H1 (cell line): ENCODE results near the gene PACSIN1. TPM values are rescaled to one million over a fixed set of nuclear protein-coding genes. Genes with fewer than 3 reads are reported as not detected.
A peak's percentile ranks its signal among the peaks of the same experiment; 100 is the strongest.

Experiments
- CTCF ChIA-PET: fragments of 300-600 bp; sonication (Branson Sonifier 250); formaldehyde crosslinking; loops from one replicate; lab custom pipeline; 2021; ENCODE audit not compliant: partially characterized antibody; lab: Charles Lee
- POLR2A ChIA-PET: fragments of 300-600 bp; sonication (Branson Sonifier 250); formaldehyde crosslinking; loops from one replicate; lab custom pipeline; 2021; ENCODE audit warnings: inconsistent platforms; ENCODE audit not compliant: partially characterized antibody; lab: Charles Lee
- DNase-seq, 2 experiments: peaks; one replicate each; pipeline versions ENCODE4 v3.0.0 to v3.0.0-alpha.2; 2010 to 2022; ENCODE audit warnings: low spot score in 2 of 2, low read depth in 1 of 2, mixed read lengths in 1 of 2
- FAIRE-seq: peaks from 2 replicates; lab custom pipeline; 2011; peaks lifted over from hg19 to GRCh38; lab: Jason Lieb, UNC
- H2AFZ ChIP-seq: 2 replicates; pipeline ENCODE4 v1.8.1; 2012; ENCODE audit warnings: low read length, inconsistent platforms
- H2AK5ac ChIP-seq: 2 replicates; pipeline ENCODE4 v1.6.1; 2013; ENCODE audit warnings: low read depth, low read length
- H2BK120ac ChIP-seq: replicated peaks from 2 replicates; pipeline ENCODE3; 2013; ENCODE audit warnings: low read depth, low read length, inconsistent platforms
- H2BK12ac ChIP-seq: 2 replicates; pipeline ENCODE4 v1.6.1; 2013; ENCODE audit warnings: low read depth, low read length
- H2BK15ac ChIP-seq: 2 replicates; pipeline ENCODE4 v1.6.1; 2013; ENCODE audit warnings: low read length
- H2BK20ac ChIP-seq: 2 replicates; pipeline ENCODE4 v1.6.1; 2013; ENCODE audit warnings: low read length
- H2BK5ac ChIP-seq: 2 replicates; pipeline ENCODE4 v1.6.1; 2013; ENCODE audit warnings: low read depth, low read length
- H3K14ac ChIP-seq: 2 replicates; pipeline ENCODE4 v1.6.1; 2013; ENCODE audit warnings: inconsistent platforms; ENCODE audit not compliant: insufficient read length
- H3K18ac ChIP-seq: 2 replicates; pipeline ENCODE4 v1.6.1; 2013; ENCODE audit warnings: low read length; ENCODE audit errors: extremely low read depth
- H3K23ac ChIP-seq: 2 replicates; pipeline ENCODE4 v1.6.1; 2013; ENCODE audit warnings: inconsistent platforms; ENCODE audit not compliant: insufficient read length
- H3K23me2 ChIP-seq: 2 replicates; pipeline ENCODE4 v1.6.1; 2013; ENCODE audit warnings: low read depth, low read length
- H3K27ac ChIP-seq: 2 replicates; pipeline ENCODE4 v1.6.1; 2011; ENCODE audit warnings: low read depth, low read length, inconsistent platforms
- H3K27me3 ChIP-seq, 4 experiments: replicated peaks in 1 of 4; 1 replicate in 1 of 4; 2 replicates in 3 of 4; pipeline versions ENCODE4 v1.6.1 to v1.8.1; 2011 to 2013; ENCODE audit warnings: low read length in 3 of 4, mild to moderate bottlenecking in 3 of 4, inconsistent platforms in 2 of 4, mixed read lengths in 2 of 4, moderate library complexity in 1 of 4; ENCODE audit not compliant: control insufficient read depth in 3 of 4, insufficient read depth in 3 of 4; ENCODE audit errors: extremely low read depth in 1 of 4
- H3K36me3 ChIP-seq, 4 experiments: 2 replicates each; pipeline versions ENCODE4 v1.6.1 to v1.8.1; 2011 to 2013; ENCODE audit warnings: mild to moderate bottlenecking in 4 of 4, low read length in 3 of 4, moderate library complexity in 2 of 4, control low read depth in 1 of 4, inconsistent platforms in 1 of 4; ENCODE audit not compliant: insufficient read depth in 4 of 4, control insufficient read depth in 2 of 4
- H3K4ac ChIP-seq: replicated peaks from 2 replicates; pipeline ENCODE3; 2013; ENCODE audit warnings: low read length, low read depth, mixed read lengths, inconsistent platforms; ENCODE audit not compliant: insufficient read length
- H3K4me1 ChIP-seq, 4 experiments: replicated peaks in 1 of 4; 1 replicate in 1 of 4; 2 replicates in 3 of 4; pipeline versions ENCODE4 v1.6.1 to v1.8.1; 2011 to 2013; ENCODE audit warnings: low read length in 3 of 4, inconsistent platforms in 2 of 4, mixed read lengths in 1 of 4; ENCODE audit not compliant: insufficient read depth in 4 of 4, control insufficient read depth in 3 of 4
- H3K4me2 ChIP-seq, 2 experiments: 2 replicates each; pipeline versions ENCODE4 v1.6.1 to v1.8.1; 2011 to 2013; ENCODE audit warnings: low read depth in 2 of 2, low read length in 2 of 2, control low read depth in 1 of 2, inconsistent platforms in 1 of 2, mild to moderate bottlenecking in 1 of 2; ENCODE audit not compliant: insufficient read depth in 1 of 2
- H3K4me3 ChIP-seq, 4 experiments: fragments of 200-600, 300-600 bp in 1 of 4; sonication (generic), shearing (Covaris generic), sonication (Bioruptor Twin) in 1 of 4; 2 replicates each; pipeline versions ENCODE4 v1.5.1 to v1.8.1; 2011 to 2016; ENCODE audit warnings: low read length in 4 of 4, low read depth in 3 of 4, control low read depth in 2 of 4, inconsistent platforms in 2 of 4, mild to moderate bottlenecking in 2 of 4, mixed read lengths in 1 of 4, moderate library complexity in 1 of 4; ENCODE audit not compliant: insufficient read depth in 2 of 4; ENCODE audit errors: extremely low read depth in 1 of 4
- H3K56ac ChIP-seq: replicated peaks from 2 replicates; pipeline ENCODE3; 2013; ENCODE audit warnings: low read depth, mild to moderate bottlenecking, mixed read lengths, low read length, inconsistent platforms; ENCODE audit not compliant: insufficient read length
- H3K79me1 ChIP-seq: 2 replicates; pipeline ENCODE4 v1.6.1; 2013; ENCODE audit warnings: low read depth, low read length, control low read depth
- H3K79me2 ChIP-seq, 2 experiments: 2 replicates each; pipeline versions ENCODE4 v1.6.1 to v1.8.1; 2012 to 2013; ENCODE audit warnings: low read length in 2 of 2, mild to moderate bottlenecking in 2 of 2, inconsistent platforms in 1 of 2; ENCODE audit not compliant: insufficient read depth in 2 of 2, control insufficient read depth in 1 of 2
- H3K9ac ChIP-seq, 4 experiments: replicated peaks in 1 of 4; 1 replicate in 1 of 4; 2 replicates in 3 of 4; pipeline versions ENCODE4 v1.6.1 to v1.8.1; 2011 to 2013; ENCODE audit warnings: low read depth in 3 of 4, low read length in 3 of 4, control low read depth in 2 of 4, mild to moderate bottlenecking in 2 of 4, moderate library complexity in 2 of 4, inconsistent platforms in 1 of 4; ENCODE audit errors: extremely low read depth in 1 of 4
- H3K9me3 ChIP-seq, 2 experiments: 2 replicates each; pipeline versions ENCODE4 v1.6.1 to v1.8.1; 2012 to 2013; ENCODE audit warnings: mild to moderate bottlenecking in 2 of 2, moderate library complexity in 2 of 2, control low read depth in 1 of 2, inconsistent platforms in 1 of 2, low read depth in 1 of 2, low read length in 1 of 2, mixed read lengths in 1 of 2; ENCODE audit not compliant: insufficient read depth in 2 of 2
- H4K20me1 ChIP-seq, 2 experiments: replicated peaks in 1 of 2; 2 replicates each; pipeline versions ENCODE3 to v1.8.1; 2011 to 2013; ENCODE audit warnings: inconsistent platforms in 2 of 2, low read length in 2 of 2, mild to moderate bottlenecking in 1 of 2; ENCODE audit not compliant: insufficient read depth in 2 of 2, control insufficient read depth in 1 of 2
- H4K5ac ChIP-seq: 2 replicates; pipeline ENCODE4 v1.6.1; 2013; ENCODE audit warnings: low read length, low read depth, mixed read lengths, inconsistent platforms; ENCODE audit not compliant: insufficient read length
- H4K8ac ChIP-seq: 2 replicates; pipeline ENCODE4 v1.8.0; 2013; ENCODE audit warnings: mild to moderate bottlenecking, moderate library complexity, low read length, inconsistent platforms; ENCODE audit not compliant: insufficient read depth; ENCODE audit errors: extremely low read depth
- H4K91ac ChIP-seq: replicated peaks from 2 replicates; pipeline ENCODE3; 2013; ENCODE audit warnings: low read length, mixed read lengths, inconsistent platforms; ENCODE audit not compliant: insufficient read length
- BRCA1 ChIP-seq: IDR thresholded peaks from 2 replicates; pipeline ENCODE4 v1.6.1; 2012; ENCODE audit warnings: low read depth, low read length, improper control_type of control experiment
- CBX8 ChIP-seq: fragments of 300-800, 300-1000 bp; sonication (generic); IDR thresholded peaks from 2 replicates; pipeline ENCODE4 v1.7.1; 2016; ENCODE audit warnings: low read depth, low read length, borderline replicate concordance
- CHD1 ChIP-seq: IDR thresholded peaks from 2 replicates; pipeline ENCODE4 v1.6.1; 2012; ENCODE audit warnings: low read depth, low read length, improper control_type of control experiment
- GABPA ChIP-seq: IDR thresholded peaks from 2 replicates; pipeline ENCODE4 v1.6.1; 2011; ENCODE audit warnings: mild to moderate bottlenecking, low read length, moderate library complexity, borderline replicate concordance; ENCODE audit not compliant: insufficient read depth
- KDM1A ChIP-seq: fragments of 200-600, 300-600 bp; sonication (generic); IDR thresholded peaks from 2 replicates; pipeline ENCODE4 v1.7.1; 2016; ENCODE audit warnings: mild to moderate bottlenecking, low read length, borderline replicate concordance
- WGBS, 2 experiments: shearing (Covaris generic) in 1 of 2; methylation state at CpG; one replicate each; pipeline versions ENCODE4 v1.1.6 to v1.1.7; 2013 to 2015; ENCODE audit warnings: low lambda C conversion rate in 2 of 2, mixed read lengths in 2 of 2, inconsistent platforms in 1 of 2, low coverage in 1 of 2, missing lambda C conversion rate in 1 of 2; ENCODE audit not compliant: insufficient replicate concordance in 2 of 2, insufficient coverage in 1 of 2, insufficient read length in 1 of 2; ENCODE audit errors: extremely low coverage in 1 of 2, missing lambda C conversion rate in 1 of 2; 5-methylcytosine and 5-hydroxymethylcytosine counted together
- polyA plus RNA-seq, 7 experiments: library from polyadenylated mRNA; depleted of rRNA in 3 of 7; stranded (reverse) in 5 of 7; unstranded in 2 of 7; fragments of >200 nt in 5 of 7; fragments of 200-250 nt in 2 of 7; gene quantifications; 1 replicate in 5 of 7; 2 replicates in 1 of 7; 4 replicates in 1 of 7; pipeline versions ENCODE4 v1.2.1 to v1.2.3, GENCODE V29; 2011 to 2013; ENCODE audit warnings: missing spikeins in 2 of 7, mixed read lengths in 2 of 7
- total RNA-seq: library from RNA; stranded (reverse); fragmentation: NEBNext Ultra II Directional; extraction: Animal tissue kit (Norgen Biotek cat#: 25700); gene quantifications from 2 replicates; pipeline ENCODE4 v1.2.1, GENCODE V29; 2021
- TF ChIP-seq, protein P1 (sequence below), 3 experiments: IDR thresholded peaks; 1 replicate in 2 of 3; 2 replicates in 1 of 3; pipeline versions ENCODE4 v1.5.1 to v1.6.1; 2011; ENCODE audit warnings: low read length in 3 of 3, mild to moderate bottlenecking in 3 of 3, inconsistent platforms in 2 of 3, low read depth in 1 of 3, moderate library complexity in 1 of 3; ENCODE audit not compliant: insufficient read depth in 1 of 3; ENCODE audit errors: control extremely low read depth in 1 of 3

Gene PACSIN1
- total and polyA plus RNA-seq, 2 of the 8 experiments (the other 6 are each of a cell fraction or from before 2014, with no cell fraction given) = 5.9 to 11.1 TPM

- Histone ChIP-seq H4K20me1 (no peaks in the 10 kb centered on the region), H3K18ac (no peak overlapping the region), H2BK12ac (no peak overlapping the region), H3K79me1 (no peaks in the 10 kb centered on the region), H3K36me3 (no peaks in the 10 kb centered on the region), H3K23ac (no peak overlapping the region), H3K56ac (no peak overlapping the region), H3K27me3 (no peaks in the 10 kb centered on the region), H2BK20ac (no peak overlapping the region), H3K4me2 (no peak overlapping the region), H4K5ac (no peak overlapping the region), H4K8ac (no peak overlapping the region), H3K9me3 (no peaks in the 10 kb centered on the region), H3K23me2 (no peaks in the 10 kb centered on the region), H2BK5ac (no peak overlapping the region), H3K4me3 (no peak overlapping the region), H3K4ac (no peak overlapping the region), H3K27ac (no peak overlapping the region), H3K4me1 (peaks cover 0 to 17% (median 8%) of the 10 kb centered on the region in 4 experiments; a peak in 6 of 7 replicates), H3K79me2 (no peaks in the 10 kb centered on the region), H2AFZ (no peak overlapping the region), H3K9ac (no peak overlapping the region), H4K91ac (no peak overlapping the region), H2BK15ac (0 out of 2 replicates have a peak overlapping the region, but pooled peaks have one; percentile 10), H2BK120ac (no peak overlapping the region), H2AK5ac (no peak overlapping the region), H3K14ac (no peak overlapping the region)
- DNase-seq (no peak), FAIRE-seq (no peak)
- CTCF ChIA-PET = interaction anchor here (0.6 to 3.8 kb wide), 9 partner anchors 8 to 137 kb away, joined by 3 to 20 read pairs (median 5); partner anchors contain the start of genes RPS10 and SPDEF
- no peak for TF ChIP-seq GABPA
- no peak for TF ChIP-seq KDM1A
- TF ChIP-seq, protein P1, sequence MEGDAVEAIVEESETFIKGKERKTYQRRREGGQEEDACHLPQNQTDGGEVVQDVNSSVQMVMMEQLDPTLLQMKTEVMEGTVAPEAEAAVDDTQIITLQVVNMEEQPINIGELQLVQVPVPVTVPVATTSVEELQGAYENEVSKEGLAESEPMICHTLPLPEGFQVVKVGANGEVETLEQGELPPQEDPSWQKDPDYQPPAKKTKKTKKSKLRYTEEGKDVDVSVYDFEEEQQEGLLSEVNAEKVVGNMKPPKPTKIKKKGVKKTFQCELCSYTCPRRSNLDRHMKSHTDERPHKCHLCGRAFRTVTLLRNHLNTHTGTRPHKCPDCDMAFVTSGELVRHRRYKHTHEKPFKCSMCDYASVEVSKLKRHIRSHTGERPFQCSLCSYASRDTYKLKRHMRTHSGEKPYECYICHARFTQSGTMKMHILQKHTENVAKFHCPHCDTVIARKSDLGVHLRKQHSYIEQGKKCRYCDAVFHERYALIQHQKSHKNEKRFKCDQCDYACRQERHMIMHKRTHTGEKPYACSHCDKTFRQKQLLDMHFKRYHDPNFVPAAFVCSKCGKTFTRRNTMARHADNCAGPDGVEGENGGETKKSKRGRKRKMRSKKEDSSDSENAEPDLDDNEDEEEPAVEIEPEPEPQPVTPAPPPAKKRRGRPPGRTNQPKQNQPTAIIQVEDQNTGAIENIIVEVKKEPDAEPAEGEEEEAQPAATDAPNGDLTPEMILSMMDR (IDR thresholded peaks at IDR 0.05; ENCODE audit: control extremely low read depth in 1 of 3, insufficient read depth in 1 of 3, low read depth in 1 of 3, low read length in 3 of 3) = no peak
- no peak for TF ChIP-seq CBX8
- no peak for TF ChIP-seq BRCA1
- no peak for TF ChIP-seq CHD1
- POLR2A ChIA-PET = interaction anchor here (1.0 kb wide), 1 partner anchor 32 kb away, joined by 3 read pairs; no protein-coding TSS in a partner anchor
- WGBS, 2 experiments = 79% methylated on average over 7 of the region's 7 CpGs; no CpG with 5 or more reads in 1 of the 2 experiments
Observed at GRCh38 chr6:34563513-34563870, 97.6 kb downstream of the PACSIN1 start.
